NCI-H460 (cell line): Measurements from ENCODE around the gene MICALL1. TPM values are rescaled to one million over a fixed set of nuclear protein-coding genes. Genes with fewer than 3 reads are reported as not detected.
"Not testable (repeated sequence)": the region's sequence is repeated elsewhere in the genome, so short reads cannot be mapped to it uniquely, and the experiment has no call there.

Experiments used
- DNase-seq: peaks from one replicate; pipeline ENCODE4 v3.0.0-alpha.2; 2016; ENCODE audit warnings: low read depth; ENCODE audit errors: extremely low read depth
- total RNA-seq: library from RNA; depleted of rRNA; stranded (reverse); fragments of >200 nt; shearing (Covaris generic); gene quantifications from 2 replicates; pipeline ENCODE4 v1.2.3, GENCODE V29; 2014

MICALL1 gene
- total RNA-seq, 1 experiment from 2014 or later: 7.5 TPM

- peak; percentile 80 for DNase-seq
Measured at GRCh38 chr22:37953437-37954179, 47.5 kb downstream of the MICALL1 start, which contains the start of the genes C22orf23 and POLR2F. TSS of gene C22orf23 (minus strand) at chr22:37953601. CDS start at chr22:37953149, 452 bp downstream. TSS of gene POLR2F (plus strand) at chr22:37953699. CDS start at chr22:37953788, 89 bp downstream.

GRCh38 chr22:37954686-37955085, 48.6 kb downstream of the MICALL1 start:
- DNase-seq: no peak

GRCh38 chr22:37955825-37956397, 49.8 kb downstream of the MICALL1 start:
- DNase-seq: not testable (repeated sequence)

GRCh38 chr22:37957232-37957631, 51.1 kb downstream of the MICALL1 start:
- no peak for DNase-seq

GRCh38 chr22:37959231-37959825, 53.2 kb downstream of the MICALL1 start:
- no peak for DNase-seq

GRCh38 chr22:37961062-37961461, 55.0 kb downstream of the MICALL1 start:
- no peak for DNase-seq

- DNase-seq: no peak
Measured at GRCh38 chr22:37965940-37966664, 60.0 kb downstream of the MICALL1 start.

- DNase-seq: no peak
Measured at GRCh38 chr22:37967147-37967546, 61.0 kb downstream of the MICALL1 start.

- no peak for DNase-seq
Measured at GRCh38 chr22:37967637-37968451, 61.7 kb downstream of the MICALL1 start.

- DNase-seq: no peak
Measured at GRCh38 chr22:37968452-37969251, 62.6 kb downstream of the MICALL1 start.

- no peak for DNase-seq
Measured at GRCh38 chr22:37970864-37971263, 64.8 kb downstream of the MICALL1 start.

- DNase-seq: no peak
Measured at GRCh38 chr22:37971475-37972434, 65.7 kb downstream of the MICALL1 start.

GRCh38 chr22:37972527-37972926, 66.4 kb downstream of the MICALL1 start:
- DNase-seq: no peak

GRCh38 chr22:37973271-37974170, 67.4 kb downstream of the MICALL1 start:
- no peak for DNase-seq

- DNase-seq: no peak
Measured at GRCh38 chr22:37975153-37975552, 69.1 kb downstream of the MICALL1 start.

GRCh38 chr22:37976022-37976421, 69.9 kb downstream of the MICALL1 start:
- DNase-seq: not testable (repeated sequence)

GRCh38 chr22:37976547-37976946, 70.5 kb downstream of the MICALL1 start:
- no peak for DNase-seq
